NB4 (cell line): ENCODE measurements around the gene ATP10A.

Experiments
- POLR2A ChIP-seq: IDR thresholded peaks from 2 replicates; pipeline ENCODE4 v1.6.1; 2011; ENCODE audit warnings: mild to moderate bottlenecking; ENCODE audit not compliant: insufficient read length; ENCODE audit errors: extremely low read depth
- TF ChIP-seq, protein P1 (sequence below): IDR thresholded peaks from one replicate; pipeline ENCODE4 v1.5.1; 2012; ENCODE audit warnings: low read depth, low read length

DNA sequence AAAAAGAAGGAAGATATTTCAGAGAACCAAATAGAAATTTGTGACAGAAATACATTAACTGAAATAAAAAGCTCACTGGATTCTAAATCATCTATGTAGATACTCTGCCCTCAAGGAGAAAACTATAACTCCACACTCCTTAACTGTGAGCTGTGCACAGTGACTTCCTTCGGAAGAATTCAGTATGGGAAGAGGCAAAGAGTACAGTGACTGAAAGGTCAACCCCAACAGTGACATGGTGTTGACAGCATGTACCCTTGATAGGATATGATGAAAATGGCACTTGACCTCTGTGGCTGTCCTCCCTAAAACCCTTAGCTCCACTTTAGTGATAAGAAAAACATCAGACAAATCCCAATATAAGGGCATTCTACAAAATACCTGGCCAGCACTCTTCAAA, 165.5 kb downstream of the ATP10A start:
- TF ChIP-seq, protein P1, sequence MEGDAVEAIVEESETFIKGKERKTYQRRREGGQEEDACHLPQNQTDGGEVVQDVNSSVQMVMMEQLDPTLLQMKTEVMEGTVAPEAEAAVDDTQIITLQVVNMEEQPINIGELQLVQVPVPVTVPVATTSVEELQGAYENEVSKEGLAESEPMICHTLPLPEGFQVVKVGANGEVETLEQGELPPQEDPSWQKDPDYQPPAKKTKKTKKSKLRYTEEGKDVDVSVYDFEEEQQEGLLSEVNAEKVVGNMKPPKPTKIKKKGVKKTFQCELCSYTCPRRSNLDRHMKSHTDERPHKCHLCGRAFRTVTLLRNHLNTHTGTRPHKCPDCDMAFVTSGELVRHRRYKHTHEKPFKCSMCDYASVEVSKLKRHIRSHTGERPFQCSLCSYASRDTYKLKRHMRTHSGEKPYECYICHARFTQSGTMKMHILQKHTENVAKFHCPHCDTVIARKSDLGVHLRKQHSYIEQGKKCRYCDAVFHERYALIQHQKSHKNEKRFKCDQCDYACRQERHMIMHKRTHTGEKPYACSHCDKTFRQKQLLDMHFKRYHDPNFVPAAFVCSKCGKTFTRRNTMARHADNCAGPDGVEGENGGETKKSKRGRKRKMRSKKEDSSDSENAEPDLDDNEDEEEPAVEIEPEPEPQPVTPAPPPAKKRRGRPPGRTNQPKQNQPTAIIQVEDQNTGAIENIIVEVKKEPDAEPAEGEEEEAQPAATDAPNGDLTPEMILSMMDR = no peak
- no peak for TF ChIP-seq POLR2A
